Sigmoid colon (tissue), 4 donors: ENCODE data around the gene MCOLN3.

Experiments used
- POLR2A ChIP-seq, 2 donors: fragments of 450-650 bp; IDR thresholded peaks; one replicate each; pipeline ENCODE4 v1.6.1; 2016; ENCODE audit warnings: antibody characterized with exemption in 2 of 2, mild to moderate bottlenecking in 2 of 2, moderate library complexity in 2 of 2
- POLR2AphosphoS5 ChIP-seq, 4 donors: sonication (generic); formaldehyde crosslinking; IDR thresholded peaks; one replicate each; pipeline ENCODE4 v1.6.1; 2017; ENCODE audit warnings: antibody characterized with exemption in 4 of 4
- TF ChIP-seq, protein P1 (sequence below), 4 experiments: fragments of 450-650 bp in 3 of 4; fragments of 200-600 bp in 1 of 4; IDR thresholded peaks; one replicate each; pipeline ENCODE4 v1.5.1; 2016 to 2019; ENCODE audit warnings: antibody characterized with exemption in 4 of 4, mild to moderate bottlenecking in 3 of 4, moderate library complexity in 2 of 4

- TF ChIP-seq POLR2AphosphoS5 (IDR thresholded peaks at IDR 0.05) (no peak), POLR2A (IDR thresholded peaks at IDR 0.05) (no peak)
- TF ChIP-seq, protein P1, sequence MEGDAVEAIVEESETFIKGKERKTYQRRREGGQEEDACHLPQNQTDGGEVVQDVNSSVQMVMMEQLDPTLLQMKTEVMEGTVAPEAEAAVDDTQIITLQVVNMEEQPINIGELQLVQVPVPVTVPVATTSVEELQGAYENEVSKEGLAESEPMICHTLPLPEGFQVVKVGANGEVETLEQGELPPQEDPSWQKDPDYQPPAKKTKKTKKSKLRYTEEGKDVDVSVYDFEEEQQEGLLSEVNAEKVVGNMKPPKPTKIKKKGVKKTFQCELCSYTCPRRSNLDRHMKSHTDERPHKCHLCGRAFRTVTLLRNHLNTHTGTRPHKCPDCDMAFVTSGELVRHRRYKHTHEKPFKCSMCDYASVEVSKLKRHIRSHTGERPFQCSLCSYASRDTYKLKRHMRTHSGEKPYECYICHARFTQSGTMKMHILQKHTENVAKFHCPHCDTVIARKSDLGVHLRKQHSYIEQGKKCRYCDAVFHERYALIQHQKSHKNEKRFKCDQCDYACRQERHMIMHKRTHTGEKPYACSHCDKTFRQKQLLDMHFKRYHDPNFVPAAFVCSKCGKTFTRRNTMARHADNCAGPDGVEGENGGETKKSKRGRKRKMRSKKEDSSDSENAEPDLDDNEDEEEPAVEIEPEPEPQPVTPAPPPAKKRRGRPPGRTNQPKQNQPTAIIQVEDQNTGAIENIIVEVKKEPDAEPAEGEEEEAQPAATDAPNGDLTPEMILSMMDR (IDR thresholded peaks at IDR 0.05), result no peak
Observed at GRCh38 chr1:85042413-85042812, 5.9 kb downstream of the MCOLN3 start.
